ENCODE results near the gene ZNRF2. TPM values are rescaled to one million over a fixed set of nuclear protein-coding genes. Genes with fewer than 3 reads are reported as not detected.

The ZNRF2 gene
- 8.4 and 9.3 TPM in 2 replicates for total RNA-seq

DNA sequence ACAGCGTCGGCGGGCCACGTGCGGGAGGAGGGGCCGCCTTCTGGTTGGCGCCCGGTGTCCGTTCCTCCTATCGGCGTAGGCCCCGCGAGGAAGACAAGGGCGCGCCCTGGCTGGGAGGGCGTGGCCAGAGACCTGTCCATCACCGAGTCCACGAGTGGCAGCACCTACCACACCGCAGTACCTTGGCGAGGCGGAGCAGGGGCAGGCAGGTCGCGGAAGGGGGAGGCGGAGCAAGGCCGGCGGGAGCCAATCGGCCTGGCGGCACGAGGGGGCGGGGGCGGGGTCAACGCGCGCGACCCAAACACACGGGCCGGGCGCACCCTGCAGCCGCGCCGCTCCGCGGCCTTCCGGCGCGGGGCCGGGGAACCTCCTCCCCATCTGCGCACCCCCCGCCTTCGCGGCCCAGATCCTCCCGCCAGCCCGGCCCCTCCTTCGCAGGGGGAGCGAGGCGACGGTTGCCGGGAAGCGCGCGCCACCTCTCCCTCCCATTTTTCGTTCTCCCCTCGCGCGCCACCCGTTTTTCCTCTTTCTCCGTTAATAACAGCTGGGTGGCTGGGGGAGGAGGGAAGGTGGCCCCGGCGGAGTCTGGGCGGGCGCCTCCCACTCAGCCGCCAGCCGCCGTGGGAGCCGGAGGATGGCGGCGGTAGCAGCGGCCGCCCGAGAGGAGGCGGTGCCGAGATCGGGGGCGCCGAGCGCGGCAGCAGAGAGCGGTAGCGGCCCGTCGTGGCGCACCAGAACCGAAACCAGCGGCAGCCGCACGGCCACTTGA, at the start of gene ZNRF2:
ZNRF2 (plus strand) TSS at position 300 of the 769 bp plus-strand sequence. CDS start 761 bp downstream, outside the sequence.
- Mint-ChIP-seq H3K27me3 (ENCODE audit: insufficient read depth) (no peaks in the 10 kb centered on the region), H3K36me3 (ENCODE audit: low read depth) (peaks cover 10% of the 10 kb centered on the region), H3K4me1 (ENCODE audit: low read depth) (peaks cover 41% of the 10 kb centered on the region)

GRCh38 chr7:30237271-30237695, 47.1 kb upstream of the ZNRF2 start:
- Mint-ChIP-seq H3K27me3 (ENCODE audit: insufficient read depth) (peaks cover 4% of the 10 kb centered on the region), H3K4me3 (no peak overlapping the region), H3K36me3 (ENCODE audit: low read depth) (no peaks in the 10 kb centered on the region), H3K4me1 (ENCODE audit: low read depth) (no peaks in the 10 kb centered on the region), H3K9me3 (no peaks in the 10 kb centered on the region), H3K27ac (no peak overlapping the region)
- DNase-seq (ENCODE audit: low spot score), result no peak
- intact Hi-C loops (cut with micrococcal nuclease), result no loop called here

More for the DNA sequence above, at the start of gene ZNRF2:
- DNase-seq (ENCODE audit: low spot score), result peak; percentile 99
- H3K9me3 Mint-ChIP-seq, result peaks cover 11% of the 10 kb centered on the region
- peak within 1 kb of the TSS; percentile 89 for H3K27ac Mint-ChIP-seq
- H3K4me3 Mint-ChIP-seq, result peak within 1 kb of the TSS; percentile 78
- intact Hi-C loops (cut with micrococcal nuclease), result loop anchor here (1.0 to 2.0 kb wide), 8 partner anchors 64 to 310 kb away; partner anchors contain the start of genes FKBP14, GARS1, GGCT and NOD1

GRCh38 chr7:30238721-30239441, 45.5 kb upstream of the ZNRF2 start:
- intact Hi-C loops (cut with micrococcal nuclease), result no loop called here
- H3K27me3 Mint-ChIP-seq (ENCODE audit: insufficient read depth), result peaks cover 5% of the 10 kb centered on the region
- no peaks in the 10 kb centered on the region for H3K36me3 Mint-ChIP-seq (ENCODE audit: low read depth)
- H3K4me3 Mint-ChIP-seq, result no peak overlapping the region
- no peaks in the 10 kb centered on the region for H3K4me1 Mint-ChIP-seq (ENCODE audit: low read depth)
- no peak for DNase-seq (ENCODE audit: low spot score)
- H3K27ac Mint-ChIP-seq, result no peak overlapping the region
- no peaks in the 10 kb centered on the region for H3K9me3 Mint-ChIP-seq

DNA sequence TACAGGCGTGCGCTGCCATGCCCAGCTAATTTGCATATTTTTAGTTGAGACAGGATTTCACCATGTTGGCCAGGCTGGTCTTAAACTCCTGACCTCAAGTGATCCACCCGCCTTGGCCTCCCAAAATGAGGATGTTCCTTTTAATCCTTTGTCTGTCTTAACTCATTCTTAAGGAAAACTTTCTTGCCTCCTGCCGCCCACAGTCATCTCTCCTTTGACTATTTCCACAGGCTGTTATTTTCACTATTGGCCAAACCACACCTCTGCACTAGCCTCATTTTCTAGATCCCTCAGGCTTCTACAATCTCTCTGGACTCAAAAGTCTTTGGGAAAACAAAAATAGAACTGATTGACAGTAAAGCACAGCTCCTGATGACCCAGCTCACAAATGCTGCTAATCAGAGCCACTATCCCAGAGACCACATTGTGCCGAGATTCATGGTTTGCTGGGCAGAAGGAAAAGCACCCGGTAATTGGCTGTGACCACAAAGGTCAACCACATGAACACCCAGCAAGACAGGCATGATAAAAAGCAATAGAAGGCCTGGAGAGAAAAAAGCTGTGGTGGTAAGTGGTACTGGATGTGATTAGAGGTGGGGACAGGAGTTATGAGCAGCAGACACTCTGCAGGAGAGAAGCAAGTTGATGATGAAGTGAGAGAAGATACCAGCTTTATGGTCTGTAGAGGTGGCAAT, 44.1 kb upstream of the ZNRF2 start:
- Mint-ChIP-seq H3K27me3 (ENCODE audit: insufficient read depth) (peaks cover 7% of the 10 kb centered on the region), H3K9me3 (no peaks in the 10 kb centered on the region), H3K4me3 (no peak overlapping the region), H3K4me1 (ENCODE audit: low read depth) (no peaks in the 10 kb centered on the region), H3K27ac (no peak overlapping the region), H3K36me3 (ENCODE audit: low read depth) (no peaks in the 10 kb centered on the region)
- intact Hi-C loops (cut with micrococcal nuclease), result no loop called here
- DNase-seq (ENCODE audit: low spot score), result no peak

GRCh38 chr7:30241767-30242166, 42.6 kb upstream of the ZNRF2 start:
- intact Hi-C loops (cut with micrococcal nuclease), result no loop called here
- H3K4me3 Mint-ChIP-seq, result no peak overlapping the region
- H3K4me1 Mint-ChIP-seq (ENCODE audit: low read depth), result no peaks in the 10 kb centered on the region
- H3K27me3 Mint-ChIP-seq (ENCODE audit: insufficient read depth), result peaks cover 7% of the 10 kb centered on the region
- DNase-seq (ENCODE audit: low spot score), result no peak
- no peaks in the 10 kb centered on the region for H3K9me3 Mint-ChIP-seq
- no peaks in the 10 kb centered on the region for H3K36me3 Mint-ChIP-seq (ENCODE audit: low read depth)
- H3K27ac Mint-ChIP-seq, result no peak overlapping the region

GRCh38 chr7:30244340-30244739, 40.1 kb upstream of the ZNRF2 start:
- H3K4me3 Mint-ChIP-seq, result no peak overlapping the region
- intact Hi-C loops (cut with micrococcal nuclease), result no loop called here
- no peaks in the 10 kb centered on the region for H3K36me3 Mint-ChIP-seq (ENCODE audit: low read depth)
- no peaks in the 10 kb centered on the region for H3K4me1 Mint-ChIP-seq (ENCODE audit: low read depth)
- no peaks in the 10 kb centered on the region for H3K9me3 Mint-ChIP-seq
- peaks cover 11% of the 10 kb centered on the region for H3K27me3 Mint-ChIP-seq (ENCODE audit: insufficient read depth)
- DNase-seq (ENCODE audit: low spot score), result no peak
- H3K27ac Mint-ChIP-seq, result no peak overlapping the region

- intact Hi-C loops (cut with micrococcal nuclease), result no loop called here
- Mint-ChIP-seq H3K27me3 (ENCODE audit: insufficient read depth) (peaks cover 8% of the 10 kb centered on the region), H3K36me3 (ENCODE audit: low read depth) (no peaks in the 10 kb centered on the region), H3K4me1 (ENCODE audit: low read depth) (no peaks in the 10 kb centered on the region), H3K4me3 (no peak overlapping the region), H3K9me3 (no peaks in the 10 kb centered on the region), H3K27ac (no peak overlapping the region)
- no peak for DNase-seq (ENCODE audit: low spot score)
Measured at GRCh38 chr7:30245913-30246312, 38.5 kb upstream of the ZNRF2 start.

- Mint-ChIP-seq H3K27ac (no peak overlapping the region), H3K4me1 (ENCODE audit: low read depth) (no peaks in the 10 kb centered on the region), H3K36me3 (ENCODE audit: low read depth) (no peaks in the 10 kb centered on the region), H3K9me3 (no peaks in the 10 kb centered on the region), H3K4me3 (no peak overlapping the region), H3K27me3 (ENCODE audit: insufficient read depth) (peaks cover 8% of the 10 kb centered on the region)
- intact Hi-C loops (cut with micrococcal nuclease), result no loop called here
- DNase-seq (ENCODE audit: low spot score), result no peak
Measured at GRCh38 chr7:30246392-30246791, 38.0 kb upstream of the ZNRF2 start.

GRCh38 chr7:30247541-30248401, 36.6 kb upstream of the ZNRF2 start:
- Mint-ChIP-seq H3K27ac (no peak overlapping the region), H3K4me3 (no peak overlapping the region), H3K27me3 (ENCODE audit: insufficient read depth) (peaks cover 8% of the 10 kb centered on the region), H3K9me3 (no peaks in the 10 kb centered on the region), H3K36me3 (ENCODE audit: low read depth) (no peaks in the 10 kb centered on the region), H3K4me1 (ENCODE audit: low read depth) (no peaks in the 10 kb centered on the region)
- DNase-seq (ENCODE audit: low spot score), result no peak
- intact Hi-C loops (cut with micrococcal nuclease), result no loop called here

GRCh38 chr7:30249316-30249715, 35.1 kb upstream of the ZNRF2 start:
- intact Hi-C loops (cut with micrococcal nuclease), result no loop called here
- Mint-ChIP-seq H3K27ac (no peak overlapping the region), H3K4me1 (ENCODE audit: low read depth) (no peaks in the 10 kb centered on the region), H3K36me3 (ENCODE audit: low read depth) (no peaks in the 10 kb centered on the region), H3K9me3 (no peaks in the 10 kb centered on the region), H3K27me3 (ENCODE audit: insufficient read depth) (peaks cover 5% of the 10 kb centered on the region), H3K4me3 (no peak overlapping the region)
- no peak for DNase-seq (ENCODE audit: low spot score)

- Mint-ChIP-seq H3K9me3 (no peaks in the 10 kb centered on the region), H3K27ac (no peak overlapping the region), H3K4me1 (ENCODE audit: low read depth) (no peaks in the 10 kb centered on the region), H3K36me3 (ENCODE audit: low read depth) (no peaks in the 10 kb centered on the region), H3K4me3 (no peak overlapping the region), H3K27me3 (ENCODE audit: insufficient read depth) (peaks cover 7% of the 10 kb centered on the region)
- intact Hi-C loops (cut with micrococcal nuclease), result no loop called here
- DNase-seq (ENCODE audit: low spot score), result no peak
Measured at GRCh38 chr7:30249986-30250774, 34.2 kb upstream of the ZNRF2 start.

All from activated T-helper 1 cell treated with anti-CD3 and anti-CD28 coated beads, Interleukin-12 subunit alpha, Interleukin-12 subunit beta, Interleukin-2, Interleukin-4 antibody, amounts not matched to agents 30 ng/mL and 10 ng/mL and 1 ng/mL, durations not matched to agents 14 hours and 24 hours and 36 hours (primary cell).